ENCODE results near the gene CORO2A.
"Not testable (repeated sequence)": the region's sequence is repeated elsewhere in the genome, so short reads cannot be mapped to it uniquely, and the experiment has no call there.

The CORO2A gene

GRCh38 chr9:98105006-98105405, 87.4 kb downstream of the CORO2A start:
- DNase-seq (ENCODE audit: low read depth), result no peak

- DNase-seq (ENCODE audit: low read depth), result no peak
These were observed 88.0 kb downstream of the CORO2A start for GRCh38 chr9:98104445-98104881.

GRCh38 chr9:98101868-98102273, 90.6 kb downstream of the CORO2A start:
- no peak for DNase-seq (ENCODE audit: low read depth)

GRCh38 chr9:98101416-98101815, 91.0 kb downstream of the CORO2A start:
- DNase-seq (ENCODE audit: low read depth), result no peak

- no peak for DNase-seq (ENCODE audit: low read depth)
These were observed 92.0 kb downstream of the CORO2A start for GRCh38 chr9:98100456-98100855.

- no peak for DNase-seq (ENCODE audit: low read depth)
These were observed 92.5 kb downstream of the CORO2A start for GRCh38 chr9:98099898-98100297.

GRCh38 chr9:98099346-98099745, 93.1 kb downstream of the CORO2A start:
- DNase-seq (ENCODE audit: low read depth), result no peak

GRCh38 chr9:98097836-98098235, 94.6 kb downstream of the CORO2A start:
- DNase-seq (ENCODE audit: low read depth), result no peak

- DNase-seq (ENCODE audit: low read depth), result no peak
These were observed 96.3 kb downstream of the CORO2A start for GRCh38 chr9:98096091-98096490.

- DNase-seq (ENCODE audit: low read depth), result no peak
These were observed 97.0 kb downstream of the CORO2A start for GRCh38 chr9:98095401-98095800.

GRCh38 chr9:98094851-98095250, 97.6 kb downstream of the CORO2A start:
- DNase-seq (ENCODE audit: low read depth), result no peak

GRCh38 chr9:98094316-98094715, 98.1 kb downstream of the CORO2A start:
- DNase-seq (ENCODE audit: low read depth), result no peak

- no peak for DNase-seq (ENCODE audit: low read depth)
These were observed 99.9 kb downstream of the CORO2A start for GRCh38 chr9:98092613-98092931.

GRCh38 chr9:98091735-98092612, 100.5 kb downstream of the CORO2A start:
- DNase-seq (ENCODE audit: low read depth), result no peak

- not testable (repeated sequence) for DNase-seq (ENCODE audit: low read depth)
These were observed 101.8 kb downstream of the CORO2A start for GRCh38 chr9:98090674-98091073.

GRCh38 chr9:98087420-98088354, 104.8 kb downstream of the CORO2A start:
- DNase-seq (ENCODE audit: low read depth), result no peak

- no peak for DNase-seq (ENCODE audit: low read depth)
These were observed 106.0 kb downstream of the CORO2A start for GRCh38 chr9:98086461-98086860.

GRCh38 chr9:98085944-98086343, 106.5 kb downstream of the CORO2A start:
- DNase-seq (ENCODE audit: low read depth), result no peak

- no peak for DNase-seq (ENCODE audit: low read depth)
These were observed 107.4 kb downstream of the CORO2A start for GRCh38 chr9:98085058-98085457.

- no peak for DNase-seq (ENCODE audit: low read depth)
These were observed 108.0 kb downstream of the CORO2A start for GRCh38 chr9:98084396-98084795.

- DNase-seq (ENCODE audit: low read depth), result no peak
These were observed 108.8 kb downstream of the CORO2A start for GRCh38 chr9:98083566-98084183.

- DNase-seq (ENCODE audit: low read depth), result no peak
These were observed 109.4 kb downstream of the CORO2A start for GRCh38 chr9:98083061-98083501.
